ENCODE results near the gene MIX23. TPM values are rescaled to one million over a fixed set of nuclear protein-coding genes. Genes with fewer than 3 reads are reported as not detected.

The MIX23 gene
- total RNA-seq, 3 donors from 2014 or later (not counting 1 experiment from before 2014, with no cell fraction given) = 9.6 to 16.4 (median 14.1) TPM

DNA sequence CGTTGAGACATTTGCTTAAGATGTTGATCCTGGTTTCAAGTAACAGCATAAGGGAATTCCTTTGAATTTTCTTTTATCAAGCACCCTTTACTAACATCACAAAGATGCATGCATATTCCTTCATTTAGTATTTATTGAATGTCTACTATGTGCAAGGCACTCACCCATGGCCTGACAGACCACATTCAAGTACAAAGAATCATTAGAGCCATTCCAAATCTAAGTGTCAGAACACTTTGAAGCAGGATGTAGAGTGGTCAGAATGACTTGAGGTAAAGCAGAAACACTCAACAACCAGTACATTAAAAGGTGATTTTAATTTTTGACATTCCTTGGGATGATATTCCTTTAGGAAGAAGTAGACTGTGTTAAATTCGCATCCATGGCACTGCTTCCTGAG lies 38.8 kb upstream of the MIX23 start:
- intact Hi-C loops (cut with micrococcal nuclease) = no loop called here
- Histone ChIP-seq H3K4me3 (ENCODE audit: low read length) (no peak overlapping the region), H3K36me3 (ENCODE audit: control insufficient read depth, insufficient read depth, low read length) (peaks cover 36% of the 10 kb centered on the region), H3K4me1 (ENCODE audit: control insufficient read depth, insufficient read depth, low read length) (peaks cover 4% of the 10 kb centered on the region), H3K27me3 (ENCODE audit: control insufficient read depth, insufficient read depth, low read length) (no peaks in the 10 kb centered on the region), H3K9me3 (ENCODE audit: control insufficient read depth, insufficient read depth, low read length) (no peaks in the 10 kb centered on the region), H3K27ac (ENCODE audit: low read length) (no peak overlapping the region)
- Mint-ChIP-seq H3K4me3 (no peak overlapping the region), H3K4me1 (peaks cover 3 to 7% of the 10 kb centered on the region in 2 donors), H3K27me3 (ENCODE audit: low read depth in 2 of 2) (no peaks in the 10 kb centered on the region), H3K27ac (no peak overlapping the region), H3K9me3 (no peaks in the 10 kb centered on the region), H3K36me3 (peaks cover 16% of the 10 kb centered on the region)
- DNase-seq = no peak
- no peak for TF ChIP-seq CTCF (IDR thresholded peaks at IDR 0.05)
- WGBS (ENCODE audit: insufficient coverage) = 100% methylated on average over 1 of the region's 2 CpGs
- no peak for ATAC-seq

DNA sequence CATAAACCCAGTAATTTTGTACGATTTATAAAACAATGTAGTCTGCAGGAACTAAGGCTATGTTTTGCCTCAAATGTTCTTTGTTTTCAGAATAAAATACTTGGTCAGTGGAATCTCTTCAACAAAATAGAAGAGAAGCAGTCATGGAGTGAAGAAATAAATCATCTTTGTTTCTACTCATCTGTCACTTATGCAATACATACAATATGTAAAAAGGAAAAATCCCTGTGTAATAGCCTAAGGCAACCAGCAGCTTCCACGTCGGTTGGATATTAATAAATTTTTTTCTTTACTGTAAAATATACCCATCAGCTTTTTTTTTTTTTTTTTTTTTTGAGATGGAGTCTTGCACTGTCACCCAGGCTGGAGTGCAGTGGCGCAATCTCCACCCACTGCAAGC lies 38.1 kb upstream of the MIX23 start:
- 100% methylated on average over 1 of the region's 4 CpGs for WGBS (ENCODE audit: insufficient coverage)
- Histone ChIP-seq H3K27ac (ENCODE audit: low read length) (no peak overlapping the region), H3K36me3 (ENCODE audit: control insufficient read depth, insufficient read depth, low read length) (peaks cover 28% of the 10 kb centered on the region), H3K4me3 (ENCODE audit: low read length) (no peak overlapping the region), H3K4me1 (ENCODE audit: control insufficient read depth, insufficient read depth, low read length) (peaks cover 6% of the 10 kb centered on the region), H3K9me3 (ENCODE audit: control insufficient read depth, insufficient read depth, low read length) (no peaks in the 10 kb centered on the region), H3K27me3 (ENCODE audit: control insufficient read depth, insufficient read depth, low read length) (no peaks in the 10 kb centered on the region)
- H3K4me3 Mint-ChIP-seq = no peak overlapping the region
- intact Hi-C loops (cut with micrococcal nuclease) = no loop called here
- H3K27ac Mint-ChIP-seq = no peak overlapping the region
- no peaks in the 10 kb centered on the region for H3K27me3 Mint-ChIP-seq (ENCODE audit: low read depth in 2 of 2)
- DNase-seq = no peak
- no peak for TF ChIP-seq CTCF (IDR thresholded peaks at IDR 0.05)
- H3K9me3 Mint-ChIP-seq = no peaks in the 10 kb centered on the region
- H3K36me3 Mint-ChIP-seq = peaks cover 10% of the 10 kb centered on the region
- H3K4me1 Mint-ChIP-seq = peaks cover 10 to 15% of the 10 kb centered on the region in 2 donors
- no peak for ATAC-seq

- Histone ChIP-seq H3K27ac (ENCODE audit: low read length) (peak overlapping the region; percentile 92), H3K4me3 (ENCODE audit: low read length) (peak overlapping the region; percentile 80), H3K36me3 (ENCODE audit: control insufficient read depth, insufficient read depth, low read length) (no peaks in the 10 kb centered on the region), H3K9me3 (ENCODE audit: control insufficient read depth, insufficient read depth, low read length) (no peaks in the 10 kb centered on the region), H3K4me1 (ENCODE audit: control insufficient read depth, insufficient read depth, low read length) (peaks cover 13% of the 10 kb centered on the region), H3K27me3 (ENCODE audit: control insufficient read depth, insufficient read depth, low read length) (no peaks in the 10 kb centered on the region)
- no peak for TF ChIP-seq CTCF (IDR thresholded peaks at IDR 0.05)
- H3K9me3 Mint-ChIP-seq = no peaks in the 10 kb centered on the region
- H3K4me3 Mint-ChIP-seq = peak overlapping the region; percentile 97
- H3K4me1 Mint-ChIP-seq = peaks cover 37 to 50% of the 10 kb centered on the region in 2 donors
- H3K27me3 Mint-ChIP-seq (ENCODE audit: low read depth in 2 of 2) = no peaks in the 10 kb centered on the region
- 68% methylated on average over 14 of the region's 14 CpGs for WGBS (ENCODE audit: insufficient coverage)
- intact Hi-C loops (cut with micrococcal nuclease) = loop anchor here (1.0 to 10.0 kb wide), 6 partner anchors 33 to 1168 kb away; partner anchors contain the start of genes FAM162A, HACD2, HSPBAP1 and KPNA1
- ATAC-seq (no peak), DNase-seq (no peak)
- H3K27ac Mint-ChIP-seq = peak overlapping the region; percentile 98
- no peaks in the 10 kb centered on the region for H3K36me3 Mint-ChIP-seq
Observed at GRCh38 chr3:122416966-122417365, 33.9 kb upstream of the MIX23 start.

All from natural killer cell (primary cell).